Measurements from ENCODE around the gene PISD.

GRCh38 chr22:31575190-31575589 is 86.8 kb downstream of the PISD start:
- TF ChIP-seq CTCF (IDR thresholded peaks at IDR 0.05; ENCODE audit: low read length) (no peak), EZH2 (IDR thresholded peaks at IDR 0.05; ENCODE audit: borderline replicate concordance, low read length) (no peak)
